GM19455 (cell line): ENCODE measurements around the gene COL8A2.

Source experiments
- ATAC-seq: cut with Tn5 transposase; IDR thresholded peaks from one replicate; pipeline ENCODE4 v1.9.1; 2021; ENCODE audit not compliant: unreplicated experiment

COL8A2 gene

GRCh38 chr1:36157973-36158826 lies 33.2 kb upstream of the COL8A2 start:
- ATAC-seq, result no peak

DNA sequence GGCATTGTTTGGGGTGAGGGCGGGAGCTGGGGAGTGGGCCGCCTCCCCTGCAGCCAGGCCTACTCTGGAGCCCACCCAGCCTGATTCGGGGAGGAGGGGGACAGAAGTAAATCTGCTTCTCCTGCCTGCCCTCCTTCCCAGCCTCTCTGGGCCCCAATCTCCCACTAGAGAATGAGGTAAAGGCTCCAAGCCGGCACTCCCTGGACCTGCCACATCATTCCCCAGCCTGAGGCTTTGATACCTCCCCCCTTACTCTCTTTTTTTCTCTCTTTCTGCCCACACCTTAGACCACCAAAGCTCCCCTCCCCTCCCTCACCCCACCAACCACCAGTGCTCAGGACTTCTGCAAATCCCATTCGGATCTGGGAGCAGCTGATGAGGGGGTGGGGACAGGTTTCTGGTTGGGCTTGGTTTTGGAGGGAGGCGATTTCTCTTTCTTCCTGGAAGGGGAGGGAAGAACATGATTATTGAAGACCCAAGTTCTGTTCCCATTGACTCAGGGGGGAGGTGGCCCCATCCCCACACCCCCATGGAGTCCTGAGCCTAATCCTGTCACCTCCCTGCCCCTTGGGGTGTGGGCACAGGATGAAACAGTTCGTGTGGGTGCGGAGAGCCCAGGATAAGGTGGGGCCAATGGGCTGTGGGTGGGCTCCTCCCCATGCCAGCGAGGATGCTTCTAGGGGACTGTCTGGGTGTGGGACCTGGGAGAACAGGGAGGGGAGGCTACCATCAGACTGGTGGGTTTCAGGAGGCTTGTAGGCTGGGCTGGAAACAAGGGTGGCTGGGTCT lies 32.3 kb upstream of the COL8A2 start:
- no peak for ATAC-seq

GRCh38 chr1:36156329-36157114 lies 31.5 kb upstream of the COL8A2 start:
- no peak for ATAC-seq

- peak; percentile 57 for ATAC-seq
These were observed 30.6 kb upstream of the COL8A2 start, which contains the start of gene MAP7D1 for GRCh38 chr1:36155408-36156328. Gene MAP7D1, plus strand, starts transcription at chr1:36156160. Its CDS starts 258 bp downstream, at chr1:36156418.

- ATAC-seq, result no peak
These were observed 29.9 kb upstream of the COL8A2 start for GRCh38 chr1:36154765-36155407.

DNA sequence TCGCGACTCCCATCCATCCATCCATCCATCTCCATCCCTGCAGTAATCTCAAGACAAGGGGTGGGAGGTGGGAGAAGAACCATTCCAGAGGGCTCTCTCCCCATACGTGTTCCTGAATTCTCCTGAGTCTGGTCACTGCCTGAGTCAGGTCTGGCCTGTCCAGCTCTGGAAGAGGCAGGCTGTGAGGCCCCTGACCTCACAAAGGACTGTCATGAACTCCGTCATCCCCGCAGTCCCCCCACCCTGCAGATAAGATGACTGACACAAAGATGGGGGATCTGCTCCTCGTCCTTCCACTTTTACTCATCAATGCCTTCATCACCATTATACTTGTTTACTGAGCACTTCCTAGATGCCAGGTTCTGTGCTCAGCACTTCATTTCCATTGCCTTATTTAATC lies 29.3 kb upstream of the COL8A2 start:
- no peak for ATAC-seq

GRCh38 chr1:36153476-36153875 lies 28.5 kb upstream of the COL8A2 start:
- no peak for ATAC-seq

GRCh38 chr1:36151845-36152203 lies 26.8 kb upstream of the COL8A2 start:
- no peak for ATAC-seq

DNA sequence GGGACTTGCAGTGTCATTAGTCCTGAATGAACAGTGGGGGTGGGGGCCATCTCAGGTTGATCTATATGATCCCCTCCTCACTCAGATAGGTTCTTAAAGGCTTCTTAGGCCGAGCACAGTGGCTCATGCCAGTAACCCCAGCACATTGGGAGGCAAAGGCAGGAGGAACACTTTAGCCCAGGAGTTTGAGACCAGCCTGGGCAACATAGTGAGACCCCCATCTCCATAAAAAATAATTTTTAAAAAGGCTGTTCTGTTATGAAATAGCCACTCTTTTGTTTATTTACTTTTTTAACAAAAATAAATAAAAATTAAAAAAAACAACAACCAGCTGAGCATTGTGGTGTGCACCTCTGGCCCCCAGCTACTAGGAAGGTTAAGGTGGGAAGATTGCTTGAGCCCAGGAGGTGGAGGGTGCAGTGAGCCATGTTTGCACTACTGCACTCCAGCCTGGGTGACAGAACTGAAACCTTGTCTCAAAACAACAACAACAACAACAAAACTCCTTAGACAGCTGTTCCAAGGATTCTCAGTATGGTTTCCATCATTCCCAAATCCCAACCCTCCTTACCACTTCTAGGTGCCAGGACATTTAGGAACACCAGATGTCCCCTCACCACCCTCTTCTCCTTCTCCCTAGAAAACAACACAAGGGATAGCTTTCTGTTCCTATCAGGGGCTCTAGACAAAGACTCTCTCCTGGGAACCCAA lies 26.3 kb upstream of the COL8A2 start:
- ATAC-seq, result no peak

DNA sequence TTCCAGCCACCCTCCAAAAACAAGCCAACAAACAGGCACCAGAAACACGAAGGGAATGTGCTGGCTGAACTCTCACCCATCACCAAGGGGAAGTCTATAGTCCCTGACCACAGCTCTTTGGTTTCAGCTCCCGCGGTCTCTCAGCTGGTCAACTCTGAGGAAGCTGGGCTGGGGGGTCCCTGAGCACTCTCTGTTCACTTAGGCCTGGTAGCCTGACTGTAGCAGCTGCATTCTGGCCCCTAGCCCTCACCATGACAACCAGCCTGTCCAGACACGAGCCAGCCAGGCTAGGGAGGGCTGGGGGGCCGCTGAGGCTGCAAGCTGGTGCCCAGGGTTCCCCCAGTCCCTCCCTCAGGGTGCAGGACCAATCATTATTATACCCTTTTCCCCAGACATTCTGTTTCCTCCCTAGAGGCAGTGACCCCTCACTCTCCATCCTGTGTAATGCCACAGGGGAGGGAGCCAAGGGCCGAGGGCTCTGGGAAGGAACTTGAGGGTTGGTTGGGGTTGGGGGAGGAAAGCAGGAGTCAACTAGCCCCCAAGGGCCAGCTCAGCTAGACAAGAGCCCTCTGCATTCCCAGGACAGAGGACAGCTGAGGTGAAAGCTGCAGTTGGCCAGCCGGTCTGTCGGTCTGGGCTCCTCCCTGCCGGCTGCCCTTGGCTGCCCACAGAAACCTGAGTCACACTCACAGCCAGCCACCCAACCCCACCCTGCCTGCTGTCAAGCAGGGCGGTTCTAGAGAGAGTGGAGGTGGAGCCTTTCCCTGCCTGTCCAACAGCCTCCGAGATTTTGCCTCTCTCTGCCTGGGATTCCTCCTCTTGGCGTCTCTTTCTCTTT lies 25.5 kb upstream of the COL8A2 start:
- peak; percentile 51 for ATAC-seq

GRCh38 chr1:36149973-36150295 lies 24.9 kb upstream of the COL8A2 start:
- ATAC-seq, result no peak

GRCh38 chr1:36149237-36149972 lies 24.4 kb upstream of the COL8A2 start, which contains the start of gene TRAPPC3:
Gene TRAPPC3, minus strand, starts transcription at chr1:36149486. Its CDS starts 108 bp downstream, at chr1:36149378.
- peak; percentile 80 for ATAC-seq

DNA sequence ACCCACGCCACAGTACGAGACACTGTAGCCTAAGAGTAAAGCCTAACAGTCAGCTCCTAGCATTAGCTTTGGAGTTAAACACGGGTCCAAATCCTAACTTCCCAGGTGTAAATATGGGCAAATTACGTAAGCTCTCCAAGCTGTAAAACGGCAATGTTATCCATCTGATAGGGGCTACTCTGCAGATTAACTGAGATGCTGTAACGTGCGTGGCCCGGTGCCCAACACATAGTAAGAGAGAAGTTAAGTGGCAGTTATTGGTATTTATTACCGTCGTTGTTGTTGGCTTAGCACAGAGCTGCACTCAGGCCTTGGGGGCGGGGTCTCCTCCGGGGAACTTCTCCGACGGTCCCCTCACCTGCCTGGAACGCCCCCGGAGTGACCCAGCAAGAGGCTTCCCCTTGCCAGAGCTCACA lies 23.8 kb upstream of the COL8A2 start:
- ATAC-seq, result no peak

DNA sequence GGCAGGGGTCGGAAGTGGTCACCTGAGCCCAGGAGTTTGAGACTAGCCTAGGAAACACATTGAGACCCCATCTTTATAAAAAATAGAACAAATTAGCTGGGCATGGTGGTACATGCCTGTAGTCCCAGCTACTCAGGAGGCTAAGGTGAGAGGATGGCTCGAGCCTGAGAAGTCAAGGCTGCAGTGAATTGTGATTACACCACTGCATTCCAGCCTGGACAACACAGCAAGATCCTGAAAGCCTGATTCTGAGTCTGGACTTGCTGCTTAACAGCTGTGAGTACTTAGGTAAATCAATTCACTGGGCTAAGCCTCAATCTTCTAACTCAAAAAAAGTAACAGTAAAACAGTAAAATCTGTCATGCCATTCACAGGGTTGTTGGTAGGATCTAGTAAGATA lies 19.4 kb upstream of the COL8A2 start:
- no peak for ATAC-seq

- ATAC-seq, result no peak
These were observed 18.4 kb upstream of the COL8A2 start for GRCh38 chr1:36143424-36143823.

DNA sequence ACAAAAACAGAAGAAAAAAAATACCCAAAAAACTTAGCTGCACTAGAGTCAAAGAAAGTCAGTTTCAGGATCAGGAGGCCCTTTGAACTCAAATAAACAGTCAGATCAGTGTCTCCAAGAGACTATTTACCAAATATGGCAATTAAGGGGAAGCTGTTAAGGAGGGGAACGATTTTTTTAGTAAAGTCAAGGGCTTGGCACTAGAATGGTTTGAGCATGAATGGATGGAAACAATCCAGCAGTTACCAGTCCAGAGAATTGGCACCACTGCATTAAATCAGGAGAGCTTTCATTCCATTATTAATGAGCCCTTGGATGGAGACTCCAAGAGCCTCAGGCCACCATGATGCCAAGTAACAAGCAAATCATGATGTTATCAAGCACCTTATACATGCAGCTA lies 17.1 kb upstream of the COL8A2 start:
- ATAC-seq, result no peak

- no peak for ATAC-seq
These were observed 14.5 kb upstream of the COL8A2 start for GRCh38 chr1:36139521-36139920.

DNA sequence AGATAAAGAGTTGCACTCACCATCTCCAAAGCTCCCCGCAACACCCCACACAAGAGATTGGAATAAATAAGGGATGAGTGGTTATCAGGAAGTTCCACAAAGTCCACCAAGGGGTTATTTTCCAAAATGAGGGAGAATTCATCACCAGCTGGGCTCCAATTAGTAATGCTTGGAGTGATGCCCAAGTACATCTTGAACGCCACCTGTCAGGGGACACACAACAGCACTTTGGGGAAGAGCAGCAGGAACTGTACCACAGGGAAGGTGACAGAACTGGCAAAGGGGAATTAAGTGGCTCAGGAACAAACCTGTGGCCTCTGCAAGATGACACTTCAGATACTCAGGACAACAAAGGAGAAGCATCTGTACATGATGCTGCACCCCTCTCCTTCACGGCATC lies 12.8 kb upstream of the COL8A2 start:
- ATAC-seq, result no peak
